ENCODE data around the gene LATS2. TPM values are rescaled to one million over a fixed set of nuclear protein-coding genes. Genes with fewer than 3 reads are reported as not detected.

LATS2 gene
- total RNA-seq, 1 donor: 24.2 TPM

DNA sequence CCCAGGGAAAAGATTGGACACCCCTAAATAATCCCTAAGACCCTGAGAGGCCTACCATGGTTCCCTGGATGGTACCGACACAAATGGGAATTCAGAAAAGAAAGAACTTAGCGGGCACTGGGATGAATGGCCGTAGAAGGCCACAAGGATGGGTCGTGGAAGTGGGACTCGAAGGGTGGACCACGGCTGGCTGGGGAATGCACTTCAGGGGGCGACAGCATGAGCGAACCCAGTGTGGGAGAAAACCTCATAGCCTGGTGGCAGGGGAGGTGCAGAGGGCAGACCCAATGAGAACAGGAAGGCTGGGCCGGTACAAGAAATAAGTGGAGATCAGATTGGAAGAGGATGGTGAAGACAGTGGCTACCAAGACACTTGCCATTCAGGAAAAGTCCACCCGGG is 28.7 kb downstream of the LATS2 start:
- peaks cover 15% of the 10 kb centered on the region for H3K36me3 ChIP-seq (ENCODE audit: insufficient read depth, low read length)
- H3K4me3 ChIP-seq (ENCODE audit: insufficient read depth, low read length): no peak overlapping the region
- TF ChIP-seq CTCF (IDR thresholded peaks at IDR 0.05; ENCODE audit: extremely low read depth, low read depth, low read length): no peak
- H3K27me3 ChIP-seq (ENCODE audit: insufficient read depth, low read length): no peaks in the 10 kb centered on the region
- H3K4me1 ChIP-seq (ENCODE audit: insufficient read depth, low read length): peaks cover 30% of the 10 kb centered on the region
- H3K9me3 ChIP-seq (ENCODE audit: low read depth, low read length): no peaks in the 10 kb centered on the region
- DNase-seq (ENCODE audit: insufficient read length, low spot score, missing footprints): no peak
- no peak overlapping the region for H2AFZ ChIP-seq (ENCODE audit: low read length)
- H3K79me2 ChIP-seq (ENCODE audit: insufficient read depth, low read length): peaks cover 94% of the 10 kb centered on the region
- peak overlapping the region; percentile 12 for H3K4me2 ChIP-seq (ENCODE audit: insufficient read depth, low read length)
- peak overlapping the region; percentile 56 for H3K27ac ChIP-seq (ENCODE audit: low read depth, low read length)
- H4K20me1 ChIP-seq (ENCODE audit: insufficient read depth, low read length): peaks cover 70% of the 10 kb centered on the region

DNA sequence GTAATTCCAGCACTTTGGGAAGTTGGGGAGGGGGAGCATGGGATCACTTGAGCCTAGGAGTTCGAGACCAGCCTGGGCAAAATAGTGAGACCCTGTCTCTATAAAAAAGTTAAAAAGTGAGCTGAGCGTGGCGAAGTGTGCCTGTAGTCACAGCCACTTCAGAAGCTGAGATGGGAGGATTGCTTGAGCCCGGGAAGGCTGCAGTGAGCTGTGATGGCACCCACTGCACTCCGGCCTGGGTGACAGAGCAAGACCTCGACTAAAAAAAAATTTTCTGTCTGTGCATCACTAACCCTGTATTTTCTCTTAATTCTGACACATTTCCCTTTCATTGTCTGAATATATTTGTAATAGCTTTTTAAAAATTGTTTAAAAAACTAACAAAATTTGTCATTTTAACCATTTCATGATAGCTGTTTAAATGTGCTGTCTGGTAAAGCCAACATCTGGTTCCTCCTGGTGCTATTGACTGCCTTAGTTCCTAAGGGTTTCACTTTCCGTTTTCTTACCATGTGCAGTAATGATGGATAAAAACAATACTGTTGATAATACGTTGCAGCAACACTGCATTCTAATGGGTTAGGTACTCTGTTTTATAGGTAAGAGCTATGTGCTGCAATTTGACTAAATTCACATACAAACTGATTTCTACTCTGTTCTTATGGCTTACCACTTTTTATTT is 29.7 kb downstream of the LATS2 start:
- Histone ChIP-seq H3K4me1 (ENCODE audit: insufficient read depth, low read length) (peaks cover 30% of the 10 kb centered on the region), H3K36me3 (ENCODE audit: insufficient read depth, low read length) (peaks cover 9% of the 10 kb centered on the region), H3K27ac (ENCODE audit: low read depth, low read length) (no peak overlapping the region), H4K20me1 (ENCODE audit: insufficient read depth, low read length) (peaks cover 71% of the 10 kb centered on the region), H3K79me2 (ENCODE audit: insufficient read depth, low read length) (peaks cover 94% of the 10 kb centered on the region), H3K4me2 (ENCODE audit: insufficient read depth, low read length) (no peak overlapping the region), H3K4me3 (ENCODE audit: insufficient read depth, low read length) (no peak overlapping the region), H3K9me3 (ENCODE audit: low read depth, low read length) (no peaks in the 10 kb centered on the region), H2AFZ (ENCODE audit: low read length) (no peak overlapping the region), H3K27me3 (ENCODE audit: insufficient read depth, low read length) (no peaks in the 10 kb centered on the region)
- no peak for DNase-seq (ENCODE audit: insufficient read length, low spot score, missing footprints)
- TF ChIP-seq CTCF (IDR thresholded peaks at IDR 0.05; ENCODE audit: extremely low read depth, low read depth, low read length): no peak

GRCh38 chr13:21025539-21025938 is 35.8 kb downstream of the LATS2 start:
- H3K79me2 ChIP-seq (ENCODE audit: insufficient read depth, low read length): peaks cover 94% of the 10 kb centered on the region
- peaks cover 62% of the 10 kb centered on the region for H4K20me1 ChIP-seq (ENCODE audit: insufficient read depth, low read length)
- H3K4me3 ChIP-seq (ENCODE audit: insufficient read depth, low read length): no peak overlapping the region
- no peak for DNase-seq (ENCODE audit: insufficient read length, low spot score, missing footprints)
- no peaks in the 10 kb centered on the region for H3K9me3 ChIP-seq (ENCODE audit: low read depth, low read length)
- peaks cover 6% of the 10 kb centered on the region for H3K36me3 ChIP-seq (ENCODE audit: insufficient read depth, low read length)
- TF ChIP-seq CTCF (IDR thresholded peaks at IDR 0.05; ENCODE audit: extremely low read depth, low read depth, low read length): no peak
- no peaks in the 10 kb centered on the region for H3K27me3 ChIP-seq (ENCODE audit: insufficient read depth, low read length)
- peaks cover 4% of the 10 kb centered on the region for H3K4me1 ChIP-seq (ENCODE audit: insufficient read depth, low read length)
- H3K4me2 ChIP-seq (ENCODE audit: insufficient read depth, low read length): no peak overlapping the region
- H2AFZ ChIP-seq (ENCODE audit: low read length): no peak overlapping the region
- no peak overlapping the region for H3K27ac ChIP-seq (ENCODE audit: low read depth, low read length)

DNA sequence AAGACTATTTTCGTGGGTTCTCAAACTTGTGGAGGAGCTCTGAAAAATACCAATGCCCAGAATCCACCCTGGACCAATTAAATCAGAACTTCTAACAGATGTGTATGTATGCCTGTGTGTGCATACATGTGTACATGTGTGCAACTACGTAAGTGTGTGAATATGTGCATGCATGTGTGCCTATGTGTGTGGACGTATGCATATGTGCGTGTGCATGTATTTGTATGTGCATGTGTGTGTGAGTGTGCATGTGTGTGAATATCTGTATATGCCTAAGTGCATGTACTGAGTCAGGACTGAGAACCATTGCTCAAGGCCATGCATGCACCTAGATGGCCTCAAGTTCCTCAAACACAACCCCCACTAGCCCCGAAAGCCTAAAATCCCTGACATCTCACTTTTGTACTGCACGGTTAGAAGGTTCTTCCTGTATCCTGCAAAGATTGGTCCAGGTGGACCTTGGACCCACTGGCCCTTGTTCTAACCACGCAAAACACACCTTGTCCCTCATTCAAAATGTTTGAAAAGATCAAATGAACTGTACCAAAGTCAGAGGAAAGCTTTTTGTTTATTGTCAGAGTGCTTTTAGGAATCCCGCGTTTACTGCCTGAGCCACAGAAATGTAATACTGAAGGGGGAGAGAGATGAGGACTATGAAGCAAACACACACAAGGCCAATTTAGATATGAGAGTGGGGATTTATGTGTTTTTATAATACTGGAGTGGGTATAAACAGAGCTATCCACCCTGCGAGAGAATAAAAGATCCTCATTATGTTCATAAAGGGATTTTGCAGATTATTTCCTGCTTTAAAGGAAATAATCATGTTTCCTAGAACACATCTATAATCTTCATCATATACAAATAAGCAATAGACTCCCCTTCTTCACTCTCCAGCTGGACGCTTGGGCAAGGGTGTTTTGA is 39.1 kb downstream of the LATS2 start:
- H3K4me3 ChIP-seq (ENCODE audit: insufficient read depth, low read length): no peak overlapping the region
- H3K9me3 ChIP-seq (ENCODE audit: low read depth, low read length): no peaks in the 10 kb centered on the region
- H4K20me1 ChIP-seq (ENCODE audit: insufficient read depth, low read length): peaks cover 70% of the 10 kb centered on the region
- H3K4me1 ChIP-seq (ENCODE audit: insufficient read depth, low read length): peaks cover 14% of the 10 kb centered on the region
- peaks cover 92% of the 10 kb centered on the region for H3K79me2 ChIP-seq (ENCODE audit: insufficient read depth, low read length)
- no peak overlapping the region for H2AFZ ChIP-seq (ENCODE audit: low read length)
- H3K4me2 ChIP-seq (ENCODE audit: insufficient read depth, low read length): no peak overlapping the region
- TF ChIP-seq CTCF (IDR thresholded peaks at IDR 0.05; ENCODE audit: extremely low read depth, low read depth, low read length): no peak
- no peak for DNase-seq (ENCODE audit: insufficient read length, low spot score, missing footprints)
- H3K27me3 ChIP-seq (ENCODE audit: insufficient read depth, low read length): no peaks in the 10 kb centered on the region
- H3K27ac ChIP-seq (ENCODE audit: low read depth, low read length): peak overlapping the region; percentile 2
- H3K36me3 ChIP-seq (ENCODE audit: insufficient read depth, low read length): peaks cover 13% of the 10 kb centered on the region
